Brain microvascular endothelial cell (primary cell): Measurements from ENCODE around the gene DAPL1.

Experiments used
- DNase-seq: peaks from one replicate; pipeline ENCODE4 v3.0.0-alpha.2; 2020
- H3K27ac ChIP-seq: fragments of 250-450 bp; sonication (Bioruptor Pico); 2 replicates; pipeline ENCODE4 v1.5.1; 2020; ENCODE audit warnings: mild to moderate bottlenecking, moderate library complexity
- H3K27me3 ChIP-seq: fragments of 250-450 bp; sonication (Bioruptor Pico); replicated peaks from 2 replicates; pipeline ENCODE4 v1.5.1; 2020; ENCODE audit warnings: mild to moderate bottlenecking
- H3K36me3 ChIP-seq: fragments of 250-450 bp; sonication (Bioruptor Pico); replicated peaks from 2 replicates; pipeline ENCODE4 v1.5.1; 2020; ENCODE audit warnings: mild to moderate bottlenecking
- H3K4me3 ChIP-seq: 2 replicates; pipeline ENCODE4 v1.5.1; 2011; ENCODE audit warnings: low read depth, mild to moderate bottlenecking, control low read depth, low read length, moderate library complexity
- in situ Hi-C: cut with HindIII; loops from 2 replicates; pipeline ENCODE4 v1.10.0; 2017; ENCODE audit warnings: low sequenced_read_pairs, low pct_ligation_motif_present
- TF ChIP-seq, protein P1 (sequence below): IDR thresholded peaks from 2 replicates; pipeline ENCODE4 v1.5.1; 2011; ENCODE audit warnings: low read depth, mild to moderate bottlenecking, moderate library complexity, low read length, control low read depth, inconsistent platforms; ENCODE audit errors: missing control alignments

Gene DAPL1

DNA sequence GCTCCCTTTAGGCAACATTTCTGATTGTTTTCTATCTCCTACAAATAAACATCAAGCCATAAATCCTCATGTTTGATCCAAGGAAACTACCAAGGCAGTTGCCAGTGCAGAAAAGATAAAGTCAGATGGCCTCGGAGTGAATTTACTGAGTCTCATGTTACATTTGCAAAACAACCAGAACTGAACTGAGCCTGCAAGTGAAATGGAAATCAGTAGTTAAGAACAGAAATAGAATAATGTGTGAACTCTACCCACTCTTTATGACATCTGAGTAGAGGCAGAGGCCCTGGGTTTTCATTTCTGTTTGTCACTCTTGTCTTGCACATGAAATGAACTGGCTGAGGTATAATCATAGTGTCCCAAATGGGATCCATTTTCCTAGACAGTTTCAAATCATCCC is 20.4 kb upstream of the DAPL1 start:
- H3K4me3 ChIP-seq = no peak overlapping the region
- no peaks in the 10 kb centered on the region for H3K27me3 ChIP-seq
- H3K36me3 ChIP-seq = no peaks in the 10 kb centered on the region
- H3K27ac ChIP-seq = no peak overlapping the region
- DNase-seq = no peak
- TF ChIP-seq, protein P1, sequence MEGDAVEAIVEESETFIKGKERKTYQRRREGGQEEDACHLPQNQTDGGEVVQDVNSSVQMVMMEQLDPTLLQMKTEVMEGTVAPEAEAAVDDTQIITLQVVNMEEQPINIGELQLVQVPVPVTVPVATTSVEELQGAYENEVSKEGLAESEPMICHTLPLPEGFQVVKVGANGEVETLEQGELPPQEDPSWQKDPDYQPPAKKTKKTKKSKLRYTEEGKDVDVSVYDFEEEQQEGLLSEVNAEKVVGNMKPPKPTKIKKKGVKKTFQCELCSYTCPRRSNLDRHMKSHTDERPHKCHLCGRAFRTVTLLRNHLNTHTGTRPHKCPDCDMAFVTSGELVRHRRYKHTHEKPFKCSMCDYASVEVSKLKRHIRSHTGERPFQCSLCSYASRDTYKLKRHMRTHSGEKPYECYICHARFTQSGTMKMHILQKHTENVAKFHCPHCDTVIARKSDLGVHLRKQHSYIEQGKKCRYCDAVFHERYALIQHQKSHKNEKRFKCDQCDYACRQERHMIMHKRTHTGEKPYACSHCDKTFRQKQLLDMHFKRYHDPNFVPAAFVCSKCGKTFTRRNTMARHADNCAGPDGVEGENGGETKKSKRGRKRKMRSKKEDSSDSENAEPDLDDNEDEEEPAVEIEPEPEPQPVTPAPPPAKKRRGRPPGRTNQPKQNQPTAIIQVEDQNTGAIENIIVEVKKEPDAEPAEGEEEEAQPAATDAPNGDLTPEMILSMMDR = no peak
- in situ Hi-C loops = no loop called here

- no peaks in the 10 kb centered on the region for H3K27me3 ChIP-seq
- in situ Hi-C loops = no loop called here
Observed at GRCh38 chr2:158775273-158776027, 19.7 kb upstream of the DAPL1 start.

DNA sequence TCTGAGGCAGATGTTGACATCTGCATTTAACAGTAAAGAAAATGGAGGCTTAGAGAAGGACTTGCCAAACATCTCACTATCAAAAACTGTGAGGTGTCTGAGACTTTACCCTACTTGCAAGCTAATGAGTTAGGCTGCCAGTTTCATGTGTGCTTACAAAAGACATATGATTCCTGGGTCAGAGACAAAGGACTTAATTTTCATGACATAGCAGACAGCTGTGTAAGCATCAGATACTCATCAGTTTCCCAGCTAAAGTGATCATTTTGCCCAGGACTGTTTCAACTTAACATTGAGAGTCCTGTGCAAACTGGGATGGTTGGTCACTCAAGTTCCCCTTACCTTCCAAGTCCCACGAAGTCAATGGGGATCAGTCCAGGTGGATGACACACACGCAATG is 18.9 kb upstream of the DAPL1 start:
- Histone ChIP-seq H3K36me3 (no peaks in the 10 kb centered on the region), H3K27ac (no peak overlapping the region), H3K4me3 (no peak overlapping the region), H3K27me3 (no peaks in the 10 kb centered on the region)
- in situ Hi-C loops = no loop called here
- TF ChIP-seq, protein P1 = no peak
- no peak for DNase-seq

More at GRCh38 chr2:158775273-158776027, 19.7 kb upstream of the DAPL1 start:
- TF ChIP-seq, protein P1 = no peak
- DNase-seq = no peak
- H3K36me3 ChIP-seq = no peaks in the 10 kb centered on the region
- no peak overlapping the region for H3K4me3 ChIP-seq
- no peak overlapping the region for H3K27ac ChIP-seq

DNA sequence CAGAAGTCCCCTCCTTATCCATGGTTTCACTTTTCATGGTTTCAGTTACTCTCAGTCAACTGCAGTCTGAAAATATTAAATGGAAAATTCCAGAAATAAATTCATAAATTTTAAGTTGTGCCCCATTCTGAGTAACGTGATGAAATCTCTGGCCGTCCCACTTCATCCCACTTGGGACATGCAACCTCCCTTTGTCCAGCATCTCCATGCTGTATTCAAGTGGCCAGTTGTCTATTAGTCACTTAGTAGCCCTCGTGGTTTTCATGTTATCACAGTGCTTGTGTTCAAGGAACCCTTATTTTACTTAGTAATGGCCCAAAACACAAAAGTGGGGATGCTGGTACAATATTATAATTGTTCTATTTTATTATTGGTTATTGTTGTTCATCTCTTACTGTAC is 18.0 kb upstream of the DAPL1 start:
- Histone ChIP-seq H3K27ac (no peak overlapping the region), H3K4me3 (no peak overlapping the region), H3K36me3 (no peaks in the 10 kb centered on the region), H3K27me3 (no peaks in the 10 kb centered on the region)
- in situ Hi-C loops = no loop called here
- TF ChIP-seq, protein P1 = no peak
- DNase-seq = no peak

- TF ChIP-seq, protein P1 = no peak
- no peak overlapping the region for H3K4me3 ChIP-seq
- H3K27me3 ChIP-seq = no peaks in the 10 kb centered on the region
- no peak overlapping the region for H3K27ac ChIP-seq
- no peak for DNase-seq
- in situ Hi-C loops = no loop called here
- no peaks in the 10 kb centered on the region for H3K36me3 ChIP-seq
Observed at GRCh38 chr2:158778243-158778642, 16.9 kb upstream of the DAPL1 start.

DNA sequence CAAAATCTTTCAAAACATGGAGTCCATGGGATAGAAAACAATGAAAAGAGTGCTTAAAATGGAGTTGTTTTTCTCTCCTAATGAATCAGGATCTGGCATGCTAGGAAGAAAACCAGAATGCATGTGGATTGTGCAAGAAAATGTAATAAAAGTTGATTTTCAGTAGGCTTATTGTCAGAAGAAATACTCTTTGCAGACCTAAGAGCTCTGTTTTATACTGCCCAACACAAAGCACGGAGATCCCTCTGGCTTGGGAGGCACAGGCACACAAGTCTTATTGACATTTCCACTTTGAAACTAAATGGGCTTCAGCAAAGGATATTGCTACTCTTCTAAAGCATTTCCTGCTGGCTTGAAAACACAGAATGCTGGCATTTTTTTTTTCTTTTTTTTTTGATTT is 15.5 kb upstream of the DAPL1 start:
- no peaks in the 10 kb centered on the region for H3K36me3 ChIP-seq
- TF ChIP-seq, protein P1 = no peak
- H3K27me3 ChIP-seq = no peaks in the 10 kb centered on the region
- DNase-seq = no peak
- no peak overlapping the region for H3K4me3 ChIP-seq
- H3K27ac ChIP-seq = no peak overlapping the region
- in situ Hi-C loops = no loop called here
